ENCODE results near the gene ALPL. TPM values are rescaled to one million over a fixed set of nuclear protein-coding genes. Genes with fewer than 3 reads are reported as not detected.

The ALPL gene
- polyA plus RNA-seq, 2 of the 4 experiments (the other 2 are of a cell fraction) = 0.06 to 0.31 TPM

DNA sequence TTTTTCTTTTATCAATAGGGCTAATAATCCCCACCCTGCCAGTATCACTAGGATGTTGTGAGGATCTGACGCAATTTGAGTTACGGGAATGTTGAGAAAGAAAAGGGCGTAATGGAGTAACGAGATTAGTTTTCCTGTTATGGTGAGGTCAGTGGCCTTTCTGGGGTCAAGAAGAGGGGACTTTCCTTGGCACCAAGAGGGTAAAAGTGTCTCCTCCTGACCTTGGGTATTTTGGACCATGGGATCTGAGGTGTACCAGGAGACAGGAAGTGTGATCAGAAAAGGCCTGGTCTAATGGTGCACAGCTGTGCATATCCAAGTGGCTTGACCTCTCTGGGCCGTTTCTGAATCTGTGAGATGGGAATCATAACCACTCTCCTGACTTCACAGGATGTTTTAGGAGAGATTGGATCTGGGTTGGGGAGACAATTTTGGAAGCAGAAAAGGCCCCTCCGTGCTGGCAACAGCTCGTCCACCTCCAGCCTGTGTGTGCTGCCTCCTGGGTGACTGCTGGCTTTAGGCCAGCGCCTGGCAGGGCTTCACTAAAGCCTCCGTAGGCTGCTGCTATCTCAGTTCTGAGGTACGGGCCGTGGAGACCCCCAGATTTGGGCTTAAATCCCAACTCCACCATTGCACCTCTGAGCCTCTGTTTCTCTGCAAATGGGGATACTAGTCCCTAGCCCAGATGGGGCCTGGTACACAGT lies 37.1 kb downstream of the ALPL start:
- ATAC-seq (no peak), FAIRE-seq (no peak), DNase-seq (ENCODE audit: low read depth in 1 of 2, low spot score in 1 of 2) (no peak)
- ChIA-PET POLR2A (no interaction called here), CTCF (interaction anchor here (1.3 to 1.7 kb wide), 3 partner anchors 10 to 177 kb away, joined by 3 to 6 read pairs (median 5); no protein-coding TSS in a partner anchor)
- H3K4me2 ChIP-seq = no peak overlapping the region
- no peaks in the 10 kb centered on the region for H3K9me3 ChIP-seq
- no peak overlapping the region for H3K27ac ChIP-seq
- WGBS (ENCODE audit: missing lambda C conversion rate) = 78% methylated on average over 11 of the region's 11 CpGs
- TF ChIP-seq HES2 (IDR thresholded peaks at IDR 0.05) (no peak), JUN (IDR thresholded peaks at IDR 0.05) (no peak), NR3C1 (IDR thresholded peaks at IDR 0.05) (no peak), KDM5A (IDR thresholded peaks at IDR 0.05) (no peak), EHF (CRISPR knock-in tag; IDR thresholded peaks at IDR 0.05) (no peak), HOXB5 (CRISPR knock-in tag; IDR thresholded peaks at IDR 0.05) (no peak), MYC (IDR thresholded peaks at IDR 0.05; ENCODE audit: borderline replicate concordance, low read length) (no peak), MAFK (IDR thresholded peaks at IDR 0.05; ENCODE audit: partially characterized antibody) (no peak), ELK1 (IDR thresholded peaks at IDR 0.05; ENCODE audit: low read depth, low read length) (no peak), SREBF2 (IDR thresholded peaks at IDR 0.05) (no peak), NFE2L2 (conservative IDR thresholded peaks at IDR 0.05; ENCODE audit: low read length) (no peak), EHMT2 (IDR thresholded peaks at IDR 0.05; ENCODE audit: low read depth) (no peak), ZFP36 (IDR thresholded peaks at IDR 0.05; ENCODE audit: borderline replicate concordance, partially characterized antibody) (no peak), RNF2 (IDR thresholded peaks at IDR 0.05; ENCODE audit: borderline replicate concordance, low read depth) (no peak)
- TF ChIP-seq, protein P1, sequence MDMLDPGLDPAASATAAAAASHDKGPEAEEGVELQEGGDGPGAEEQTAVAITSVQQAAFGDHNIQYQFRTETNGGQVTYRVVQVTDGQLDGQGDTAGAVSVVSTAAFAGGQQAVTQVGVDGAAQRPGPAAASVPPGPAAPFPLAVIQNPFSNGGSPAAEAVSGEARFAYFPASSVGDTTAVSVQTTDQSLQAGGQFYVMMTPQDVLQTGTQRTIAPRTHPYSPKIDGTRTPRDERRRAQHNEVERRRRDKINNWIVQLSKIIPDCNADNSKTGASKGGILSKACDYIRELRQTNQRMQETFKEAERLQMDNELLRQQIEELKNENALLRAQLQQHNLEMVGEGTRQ (IDR thresholded peaks at IDR 0.05) = no peak
- TF ChIP-seq, protein P2, sequence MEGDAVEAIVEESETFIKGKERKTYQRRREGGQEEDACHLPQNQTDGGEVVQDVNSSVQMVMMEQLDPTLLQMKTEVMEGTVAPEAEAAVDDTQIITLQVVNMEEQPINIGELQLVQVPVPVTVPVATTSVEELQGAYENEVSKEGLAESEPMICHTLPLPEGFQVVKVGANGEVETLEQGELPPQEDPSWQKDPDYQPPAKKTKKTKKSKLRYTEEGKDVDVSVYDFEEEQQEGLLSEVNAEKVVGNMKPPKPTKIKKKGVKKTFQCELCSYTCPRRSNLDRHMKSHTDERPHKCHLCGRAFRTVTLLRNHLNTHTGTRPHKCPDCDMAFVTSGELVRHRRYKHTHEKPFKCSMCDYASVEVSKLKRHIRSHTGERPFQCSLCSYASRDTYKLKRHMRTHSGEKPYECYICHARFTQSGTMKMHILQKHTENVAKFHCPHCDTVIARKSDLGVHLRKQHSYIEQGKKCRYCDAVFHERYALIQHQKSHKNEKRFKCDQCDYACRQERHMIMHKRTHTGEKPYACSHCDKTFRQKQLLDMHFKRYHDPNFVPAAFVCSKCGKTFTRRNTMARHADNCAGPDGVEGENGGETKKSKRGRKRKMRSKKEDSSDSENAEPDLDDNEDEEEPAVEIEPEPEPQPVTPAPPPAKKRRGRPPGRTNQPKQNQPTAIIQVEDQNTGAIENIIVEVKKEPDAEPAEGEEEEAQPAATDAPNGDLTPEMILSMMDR (IDR thresholded peaks at IDR 0.05) = no peak
- H3K4me1 ChIP-seq = peaks cover 2% of the 10 kb centered on the region; the same call in 1 of the 3 replicates
- H3K4me3 ChIP-seq = no peak overlapping the region

DNA sequence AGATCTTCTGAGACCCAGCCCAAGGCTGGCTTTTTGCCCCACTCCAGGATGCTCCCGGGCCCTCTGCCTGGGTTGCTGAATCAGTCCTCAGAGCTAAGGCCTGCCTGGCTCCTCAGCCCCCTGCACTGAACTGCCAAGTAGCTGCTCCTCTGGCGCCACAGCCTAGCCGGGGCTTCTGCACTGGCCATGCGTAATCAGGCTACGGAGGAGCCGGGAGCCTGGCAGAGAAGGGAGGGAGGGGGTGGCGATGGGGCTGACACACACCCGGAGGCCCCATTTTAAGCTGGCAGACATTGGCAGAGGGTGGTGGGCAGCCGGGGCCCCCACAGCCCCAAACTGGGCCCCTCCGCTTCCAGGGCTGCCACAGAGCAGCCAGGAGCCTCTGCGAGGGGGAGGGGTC lies 38.7 kb downstream of the ALPL start:
- no peaks in the 10 kb centered on the region for H3K9me3 ChIP-seq
- H3K4me3 ChIP-seq = no peak overlapping the region
- ChIA-PET CTCF (interaction anchor here (1.5 to 1.7 kb wide), 3 partner anchors 8 to 179 kb away, joined by 3 to 8 read pairs (median 6); no protein-coding TSS in a partner anchor), POLR2A (interaction anchor here (1.3 kb wide), 1 partner anchor 9 kb away, joined by 3 read pairs; no protein-coding TSS in a partner anchor)
- peaks cover 4% of the 10 kb centered on the region; the same call in 1 of the 3 replicates for H3K4me1 ChIP-seq
- H3K4me2 ChIP-seq = no peak overlapping the region
- H3K27ac ChIP-seq = no peak overlapping the region
- 70% methylated on average over 7 of the region's 11 CpGs for WGBS (ENCODE audit: missing lambda C conversion rate)
- no peak for TF ChIP-seq PHF8 (IDR thresholded peaks at IDR 0.05; ENCODE audit: borderline replicate concordance, low read depth)
- no peak for TF ChIP-seq MYC (IDR thresholded peaks at IDR 0.05; ENCODE audit: borderline replicate concordance, low read length)
- TF ChIP-seq HOXB13 (CRISPR knock-in tag; IDR thresholded peaks at IDR 0.05; ENCODE audit: low read depth) = no peak
- TF ChIP-seq HDAC2 (IDR thresholded peaks at IDR 0.05) = no peak
- TF ChIP-seq HOXB5 (CRISPR knock-in tag; IDR thresholded peaks at IDR 0.05) = no peak
- no peak for TF ChIP-seq ESRRA (IDR thresholded peaks at IDR 0.05; ENCODE audit: borderline replicate concordance, low read length)
- TF ChIP-seq EP300 (IDR thresholded peaks at IDR 0.05) = no peak
- TF ChIP-seq RNF2 (IDR thresholded peaks at IDR 0.05; ENCODE audit: borderline replicate concordance, low read depth) = no peak
- no peak for TF ChIP-seq RAD21 (conservative IDR thresholded peaks at IDR 0.05 in 1 of 2, IDR thresholded peaks at IDR 0.05 in 1 of 2)
- TF ChIP-seq CEBPB (IDR thresholded peaks at IDR 0.05) = no peak
- no peak for TF ChIP-seq FOSL2 (IDR thresholded peaks at IDR 0.05)
- no peak for TF ChIP-seq FOSL2 (CRISPR knock-in tag; IDR thresholded peaks at IDR 0.05)
- no peak for TF ChIP-seq FOXS1 (CRISPR knock-in tag; IDR thresholded peaks at IDR 0.05)
- TF ChIP-seq RFX5 (IDR thresholded peaks at IDR 0.05) = no peak
- TF ChIP-seq NR3C1 (IDR thresholded peaks at IDR 0.05) = no peak
- TF ChIP-seq BHLHE40 (IDR thresholded peaks at IDR 0.05; ENCODE audit: low read depth, low read length) = no peak
- TF ChIP-seq JUN (IDR thresholded peaks at IDR 0.05) = no peak
- TF ChIP-seq NPAS2 (CRISPR knock-in tag; IDR thresholded peaks at IDR 0.05; ENCODE audit: borderline replicate concordance) = no peak
- TF ChIP-seq ZFP36 (IDR thresholded peaks at IDR 0.05; ENCODE audit: borderline replicate concordance, partially characterized antibody) = no peak
- ATAC-seq = no peak
- no peak for DNase-seq (ENCODE audit: low read depth in 1 of 2, low spot score in 1 of 2)
- FAIRE-seq = no peak

All from A549 (cell line).